Stimulated activated CD8-positive, alpha-beta memory T cell treated with anti-CD3 and anti-CD28 coated beads, Interleukin-4, amount 100 ng/mL, for 4 hours (primary cell): ENCODE measurements around the gene ZNF134.

Source experiments
- DNase-seq, 2 donors: peaks; one replicate each; pipeline ENCODE4 v3.0.0-alpha.2; 2020; ENCODE audit warnings: low read depth in 2 of 2, low spot score in 1 of 2

Gene ZNF134

DNA sequence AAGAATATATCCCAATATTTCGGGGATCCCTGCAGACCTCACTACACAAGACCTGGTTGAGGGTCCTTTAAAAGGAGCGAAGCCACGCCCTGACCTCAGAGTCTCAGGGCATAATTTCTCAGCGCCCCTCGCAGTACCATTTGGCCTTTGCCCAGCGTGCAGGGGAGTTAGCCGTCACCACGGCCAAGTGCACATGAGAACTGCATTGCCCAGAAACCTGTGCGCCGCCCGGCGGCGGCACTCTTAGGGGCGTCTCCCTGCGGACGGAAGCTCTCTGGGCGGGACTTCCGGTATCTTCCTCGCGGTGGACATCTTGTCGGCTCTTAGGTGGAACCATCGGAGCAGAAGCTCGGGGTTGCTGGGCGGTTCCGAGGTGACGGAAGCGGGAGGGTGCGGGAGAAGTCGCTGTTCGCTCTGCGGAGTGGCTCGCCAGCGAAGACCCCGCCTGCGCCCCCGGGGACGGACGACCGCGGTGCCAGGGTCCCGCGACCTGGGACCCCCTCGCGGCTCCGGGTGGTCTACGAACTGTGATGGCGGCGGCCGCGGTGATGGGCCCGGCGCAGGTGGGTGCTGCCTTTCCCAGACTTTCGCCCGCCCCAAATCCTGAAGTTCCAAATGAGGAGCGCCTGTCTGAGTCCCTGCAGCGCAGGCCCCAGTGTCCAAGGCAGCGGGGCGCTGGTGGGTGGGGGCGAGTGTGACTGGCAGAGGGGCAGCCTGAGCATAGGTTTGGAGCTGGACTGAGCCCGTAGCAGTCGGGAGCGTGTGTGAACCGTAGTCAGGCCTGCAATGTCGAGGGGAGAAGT, at the start of gene ZNF134:
TSS of gene ZNF134 (plus strand) at position 302 of the 803 bp plus-strand sequence. CDS start 5,227 bp downstream, outside the sequence.
- peak; percentile 77 to 79 for DNase-seq

DNA sequence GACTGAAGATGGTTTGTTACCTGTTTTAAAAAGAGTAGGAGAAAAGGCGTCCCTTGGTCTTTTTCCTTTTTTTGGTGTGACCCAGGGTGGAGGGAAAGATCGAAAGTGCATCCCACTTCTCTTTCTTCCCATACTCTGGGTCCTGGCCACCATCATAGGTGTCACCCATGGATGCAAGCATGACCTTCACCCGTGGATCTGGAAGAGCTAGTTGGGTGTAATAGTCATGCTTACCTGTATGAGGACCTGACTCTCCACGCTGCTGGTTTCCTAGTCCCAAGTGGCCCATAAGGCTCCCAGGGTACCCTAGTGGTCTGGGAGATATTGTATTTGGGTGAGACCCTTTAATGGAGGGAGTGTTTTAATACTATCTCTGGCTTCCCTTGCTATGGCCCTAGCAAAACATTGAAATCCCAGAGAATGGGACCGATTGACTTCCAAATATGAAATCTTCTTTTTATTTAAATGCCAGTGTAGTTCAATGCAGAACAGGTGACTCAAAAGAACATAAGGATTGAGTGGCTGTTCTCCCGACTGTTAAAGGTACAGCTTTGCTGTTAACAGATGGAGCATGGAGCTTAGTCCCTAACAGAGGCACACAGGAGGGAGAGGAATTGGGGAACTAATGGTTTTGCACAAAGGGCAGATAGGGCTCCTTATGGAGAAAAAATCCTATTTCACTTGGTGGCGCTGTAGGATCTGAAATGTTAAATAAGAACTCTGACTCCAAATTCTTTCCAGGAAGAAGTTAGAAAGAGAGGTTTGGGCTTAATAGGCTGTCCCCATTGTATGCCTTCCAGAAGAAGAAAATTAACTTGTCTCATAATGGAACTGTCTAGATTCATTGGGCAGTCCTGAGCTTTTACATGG, 47.4 kb upstream of the ZNF134 start:
- DNase-seq: no peak

DNA sequence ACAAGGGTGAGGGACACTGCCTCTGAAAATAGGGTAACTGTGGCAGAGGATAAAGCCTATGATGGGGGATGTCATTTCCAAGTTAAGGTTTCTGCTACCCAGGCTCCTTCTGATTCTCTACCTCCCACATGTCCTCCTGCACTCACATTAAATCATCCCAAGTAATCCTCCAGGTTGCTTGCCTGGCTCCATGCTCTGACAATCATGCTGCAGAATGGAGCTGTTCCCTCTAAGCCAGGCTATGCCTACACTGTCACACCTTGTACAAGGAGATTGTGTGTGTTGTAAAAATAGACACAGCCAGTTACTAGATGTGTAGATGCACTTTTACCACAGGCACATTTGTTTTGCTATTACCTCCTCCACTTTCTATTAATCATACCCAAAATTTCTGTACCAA, 43.3 kb upstream of the ZNF134 start:
- no peak for DNase-seq

DNA sequence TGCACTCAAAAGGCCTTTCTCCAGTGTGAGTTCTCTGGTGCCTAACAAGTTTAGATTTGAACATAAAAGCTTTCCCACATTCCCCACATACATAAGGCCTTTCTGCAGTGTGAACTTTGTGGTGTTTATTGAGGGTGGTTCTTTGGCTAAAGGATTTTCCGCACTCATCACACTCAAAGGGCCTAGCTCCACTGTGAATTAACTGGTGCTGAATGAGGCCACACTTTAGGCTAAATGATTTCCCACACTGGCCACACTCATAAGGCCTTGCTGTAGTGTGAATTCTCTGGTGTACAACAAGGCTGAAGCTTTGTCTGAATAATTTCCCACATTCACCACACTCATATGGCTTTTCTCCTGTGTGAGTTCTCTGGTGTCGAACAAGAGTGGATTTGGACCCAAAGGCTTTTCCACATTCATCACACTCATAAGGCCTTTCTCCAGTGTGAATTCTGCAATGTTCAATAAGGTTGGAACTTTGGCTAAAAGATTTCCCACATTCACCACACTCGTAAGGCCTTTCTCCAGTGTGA, 41.6 kb upstream of the ZNF134 start:
- no peak for DNase-seq

DNA sequence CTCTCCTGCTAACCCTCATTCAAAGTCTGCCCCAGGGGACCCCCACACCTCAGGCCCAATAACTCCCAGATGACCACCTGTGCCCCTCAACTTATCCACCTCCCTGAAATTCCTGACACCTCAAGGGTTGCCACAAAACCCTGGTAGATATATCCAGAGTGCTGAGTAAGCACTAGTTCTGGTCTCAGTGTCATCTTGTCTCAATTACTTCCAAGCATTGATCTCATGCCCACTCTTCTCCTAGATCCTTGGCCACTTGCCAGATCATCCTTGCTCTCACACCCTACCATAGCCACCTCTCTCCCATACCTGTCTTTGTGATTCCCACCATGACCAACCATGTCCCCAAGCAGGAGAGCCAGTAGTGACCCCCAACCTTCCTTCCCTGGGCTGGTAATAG, 37.4 kb upstream of the ZNF134 start:
- DNase-seq: no peak

DNA sequence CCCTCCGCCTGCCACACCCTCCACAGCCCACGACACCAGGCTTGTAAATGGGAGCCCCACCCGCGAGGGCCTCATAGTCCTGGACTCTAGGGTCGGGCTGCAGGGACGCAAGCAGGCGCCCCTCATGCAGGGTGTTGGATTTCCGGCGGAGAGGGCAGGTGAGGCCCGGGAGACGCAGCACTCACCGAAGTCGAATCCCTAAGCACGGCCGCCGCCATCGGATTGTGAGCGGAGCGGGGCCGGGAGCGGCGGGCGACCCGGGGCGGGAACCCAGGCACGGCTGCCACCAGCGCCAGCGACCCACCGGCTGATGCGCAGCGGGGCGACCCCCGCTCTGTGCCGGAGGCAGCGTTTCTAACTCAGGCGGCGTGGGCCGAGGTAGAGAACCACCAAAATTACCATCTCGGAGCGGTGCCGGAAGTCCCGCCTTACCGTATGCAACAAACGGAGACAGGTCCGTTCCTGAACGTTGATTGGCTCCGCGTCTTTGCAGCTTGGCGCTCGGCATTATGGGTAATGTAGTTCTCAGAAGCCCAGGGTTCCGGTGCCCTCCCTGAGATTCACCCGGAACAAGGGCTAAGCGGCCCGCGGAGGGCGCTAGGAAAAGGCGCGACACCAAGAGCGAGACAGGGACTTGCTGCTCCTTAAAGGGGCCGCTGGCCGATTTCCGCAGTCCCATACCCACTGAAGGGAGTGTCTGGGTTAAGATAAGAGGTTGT, 35.4 kb upstream of the ZNF134 start, which contains the start of gene ZNF416:
TSS of gene ZNF416 (minus strand) at position 425 of the 719 bp plus-strand sequence. CDS start at position 218, 207 bp downstream.
- DNase-seq: peak; percentile 84 to 92

DNA sequence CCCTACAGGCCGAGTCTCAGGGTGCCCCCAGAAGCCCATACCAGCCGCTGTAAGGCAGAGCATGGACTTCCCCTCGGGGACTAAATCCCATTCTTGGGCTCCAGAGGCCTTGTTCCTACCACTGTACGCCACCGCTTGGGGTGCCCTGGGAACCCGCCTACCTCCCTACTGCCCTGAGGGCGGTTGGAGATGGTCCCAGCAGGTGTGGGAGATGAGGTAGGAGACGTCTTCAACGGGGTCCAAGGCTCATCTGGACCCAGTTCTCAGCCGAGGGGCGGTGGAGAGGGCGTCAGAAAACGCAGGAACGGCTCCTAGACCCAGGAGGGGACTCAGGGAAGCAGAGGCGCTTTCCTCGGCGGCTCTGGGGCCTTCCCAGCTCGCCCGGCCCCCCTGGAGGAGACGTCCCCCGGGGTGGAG, 30.9 kb upstream of the ZNF134 start:
- no peak for DNase-seq

DNA sequence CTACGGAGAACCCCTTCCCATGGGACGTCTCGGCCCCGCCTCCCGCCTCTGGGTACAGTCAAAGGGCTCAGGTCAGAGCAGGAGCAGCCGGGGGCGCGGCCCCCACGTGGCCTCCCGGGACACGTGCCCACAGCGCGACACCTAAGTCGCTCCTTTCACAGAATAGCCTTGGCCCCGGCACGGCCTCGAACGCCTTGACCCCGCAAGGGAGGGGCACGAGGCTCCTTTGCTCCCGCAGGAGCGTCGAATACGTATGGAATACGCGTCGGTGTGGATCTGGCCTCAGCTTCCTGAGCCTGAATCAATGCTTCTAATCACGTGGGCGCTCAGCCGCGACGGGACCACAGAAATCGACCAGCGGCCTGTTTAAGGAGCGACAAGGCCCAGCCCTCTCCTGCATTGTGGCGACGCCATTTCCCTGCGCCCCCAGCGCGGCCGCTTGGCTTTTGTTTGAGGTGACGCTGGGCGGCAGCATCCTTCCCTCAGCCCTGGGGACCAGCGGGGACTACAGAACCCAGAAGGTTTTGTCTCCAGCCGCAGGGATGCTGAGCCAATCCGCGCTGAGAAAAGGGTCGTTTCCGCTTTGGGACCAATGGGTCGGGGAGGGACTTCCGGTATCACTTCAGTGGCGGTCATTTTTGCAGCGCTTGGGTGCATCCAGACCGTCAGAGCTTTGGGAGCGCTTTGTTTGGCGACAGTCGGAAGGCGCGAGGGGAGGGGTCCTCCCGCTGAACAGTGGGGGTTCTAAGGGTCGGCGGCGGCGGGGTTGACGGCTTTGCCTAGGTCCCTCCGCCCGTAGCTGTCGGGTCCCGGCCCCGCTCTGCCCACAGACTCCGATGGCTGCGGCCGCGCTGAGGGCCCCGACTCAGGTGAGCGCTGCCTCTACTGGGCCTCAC, 30.3 kb upstream of the ZNF134 start, which contains the start of gene ZIK1:
TSS of gene ZIK1 (plus strand) at position 625 of the 896 bp plus-strand sequence. CDS start at position 837, 212 bp downstream.
- DNase-seq: peak; percentile 65 to 76

DNA sequence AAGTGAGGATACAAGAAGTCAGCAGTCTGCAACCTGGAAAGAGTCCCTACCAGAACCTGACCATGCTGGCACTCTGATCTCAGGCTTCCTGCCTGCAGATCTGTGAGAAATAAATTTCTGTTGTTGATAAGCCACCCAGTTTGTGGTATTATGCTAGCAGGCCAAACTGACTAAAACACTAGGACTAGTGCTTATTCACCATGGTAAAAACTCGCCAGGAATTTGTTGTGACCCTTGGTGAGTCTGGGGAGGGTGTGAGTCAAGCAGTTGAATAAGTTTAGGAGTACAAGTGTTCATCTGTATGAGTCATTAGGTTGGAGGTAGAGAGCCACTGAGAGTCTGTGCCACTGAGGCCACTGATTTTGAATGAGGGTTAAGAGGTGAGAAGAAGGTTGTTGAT, 26.5 kb upstream of the ZNF134 start:
- no peak for DNase-seq

DNA sequence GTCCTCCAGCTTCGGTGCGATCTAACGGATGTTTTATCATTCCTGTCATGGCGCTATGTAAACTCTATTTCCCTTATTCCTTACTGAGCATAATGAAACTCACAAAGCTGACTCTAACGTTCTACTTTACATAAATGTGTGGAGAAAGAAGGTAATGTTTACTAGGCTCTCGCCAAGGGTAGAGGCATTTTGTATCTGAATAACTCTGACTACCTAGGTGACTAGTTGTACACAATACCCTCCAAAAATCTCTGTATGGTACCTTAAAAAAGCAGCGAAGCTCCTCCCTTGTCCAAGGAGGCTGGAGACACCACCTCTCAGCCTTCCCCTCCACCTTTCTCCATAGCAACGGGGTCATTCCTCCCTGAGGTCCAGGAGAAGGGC, 14.7 kb upstream of the ZNF134 start:
- no peak for DNase-seq

DNA sequence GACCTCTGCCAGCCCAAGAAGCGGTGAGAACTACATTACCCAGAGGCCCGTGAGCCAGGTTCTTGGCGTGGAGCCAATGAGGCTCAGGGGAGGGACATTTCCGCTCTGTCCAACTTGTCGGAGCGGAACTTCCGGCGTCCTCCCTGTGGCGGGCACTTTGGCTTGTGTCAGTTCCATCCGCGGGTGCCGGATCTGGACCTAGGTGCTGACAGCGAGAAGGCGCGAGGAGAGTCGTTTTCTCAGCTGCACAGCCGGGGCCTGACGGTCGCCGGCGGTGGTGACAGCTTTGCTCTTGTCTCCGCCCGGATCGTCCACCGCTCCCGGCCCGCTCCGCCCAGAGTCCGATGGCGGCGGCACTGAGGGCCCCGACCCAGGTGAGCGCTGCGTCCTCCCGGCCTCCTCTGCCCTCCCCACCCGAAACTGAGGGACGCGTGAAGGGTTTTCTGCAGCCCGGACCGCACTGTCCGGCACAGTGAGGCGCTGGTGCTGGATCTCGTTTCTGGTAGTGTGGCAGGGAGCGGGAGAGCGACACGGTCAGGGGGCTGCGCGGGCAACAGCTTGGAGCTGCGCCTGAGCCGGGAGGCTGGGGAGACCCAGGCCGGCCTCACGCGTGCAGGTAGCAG, 14.2 kb upstream of the ZNF134 start, which contains the start of gene ZNF530:
TSS of gene ZNF530 (plus strand) at position 125 of the 623 bp plus-strand sequence. CDS start 4,461 bp downstream, outside the sequence.
- DNase-seq: peak; percentile 68 to 71

DNA sequence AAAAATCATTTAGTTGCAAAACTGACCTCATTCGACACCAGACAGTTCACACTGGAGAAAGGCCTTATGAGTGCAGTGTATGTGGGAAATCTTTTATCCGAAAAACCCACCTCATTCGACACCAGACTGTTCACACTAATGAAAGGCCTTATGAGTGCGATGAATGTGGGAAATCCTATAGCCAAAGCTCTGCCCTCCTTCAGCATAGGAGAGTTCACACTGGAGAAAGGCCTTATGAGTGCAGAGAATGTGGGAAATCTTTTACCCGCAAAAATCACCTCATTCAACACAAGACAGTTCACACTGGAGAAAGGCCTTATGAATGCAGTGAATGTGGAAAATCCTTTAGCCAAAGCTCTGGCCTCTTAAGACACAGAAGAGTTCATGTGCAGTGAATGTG, 7.1 kb upstream of the ZNF134 start:
- DNase-seq: no peak

DNA sequence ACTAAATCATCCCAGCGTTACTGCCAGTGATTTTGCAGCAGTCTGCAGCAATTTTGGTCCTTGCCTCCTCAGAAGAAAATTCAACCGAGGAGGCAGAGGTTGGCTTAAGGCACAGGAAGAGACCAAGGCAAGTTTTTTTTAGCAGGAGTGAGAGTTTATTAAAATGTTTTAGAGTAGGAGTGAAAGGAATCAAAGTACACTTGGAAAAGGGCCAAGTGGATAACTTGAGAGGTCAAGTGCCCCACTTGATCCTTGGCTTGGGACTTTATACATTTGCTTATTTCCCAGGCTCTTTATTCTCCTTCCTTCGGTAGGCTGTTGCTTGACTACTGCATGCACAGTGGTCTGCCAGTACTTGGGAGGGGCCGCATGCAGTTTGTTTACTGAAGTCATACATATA, 2.9 kb upstream of the ZNF134 start:
- DNase-seq: no peak

DNA sequence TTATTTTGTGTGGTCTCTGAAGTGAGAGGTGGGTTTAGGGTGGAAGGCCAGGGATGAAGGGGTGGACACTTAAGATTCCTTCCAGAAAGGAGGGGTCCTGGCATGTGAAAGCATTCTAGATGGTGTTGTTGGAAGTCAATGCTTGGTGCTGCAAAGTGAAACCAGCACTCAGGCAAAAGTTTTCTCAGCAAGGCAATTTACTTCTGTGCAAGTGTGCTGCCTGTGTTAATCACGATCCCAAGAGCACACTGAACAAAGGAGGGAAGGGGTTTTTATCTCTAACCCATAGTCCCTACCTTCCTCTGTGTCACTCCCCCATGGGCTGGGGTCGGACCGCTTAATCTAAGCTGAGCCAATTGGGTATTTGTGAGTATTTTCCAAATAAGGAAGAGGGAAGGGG, 1.3 kb downstream of the ZNF134 start:
- no peak for DNase-seq

DNA sequence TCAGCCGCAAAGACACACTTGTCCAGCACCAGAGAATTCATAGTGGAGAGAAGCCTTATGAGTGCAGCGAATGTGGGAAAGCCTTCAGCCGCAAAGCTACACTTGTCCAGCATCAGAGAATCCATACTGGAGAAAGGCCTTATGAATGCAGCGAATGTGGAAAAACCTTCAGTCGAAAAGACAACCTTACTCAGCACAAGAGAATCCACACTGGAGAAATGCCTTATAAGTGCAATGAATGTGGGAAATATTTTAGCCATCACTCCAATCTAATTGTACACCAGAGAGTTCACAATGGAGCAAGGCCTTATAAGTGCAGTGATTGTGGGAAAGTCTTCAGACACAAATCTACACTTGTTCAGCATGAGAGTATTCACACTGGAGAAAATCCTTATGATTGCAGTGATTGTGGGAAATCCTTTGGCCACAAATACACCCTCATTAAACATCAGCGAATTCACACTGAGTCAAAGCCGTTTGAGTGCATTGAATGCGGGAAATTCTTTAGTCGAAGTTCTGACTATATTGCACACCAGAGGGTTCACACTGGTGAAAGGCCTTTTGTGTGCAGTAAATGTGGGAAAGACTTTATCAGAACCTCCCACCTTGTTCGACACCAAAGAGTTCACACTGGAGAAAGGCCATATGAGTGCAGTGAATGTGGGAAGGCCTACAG, 6.8 kb downstream of the ZNF134 start:
- DNase-seq: no peak

DNA sequence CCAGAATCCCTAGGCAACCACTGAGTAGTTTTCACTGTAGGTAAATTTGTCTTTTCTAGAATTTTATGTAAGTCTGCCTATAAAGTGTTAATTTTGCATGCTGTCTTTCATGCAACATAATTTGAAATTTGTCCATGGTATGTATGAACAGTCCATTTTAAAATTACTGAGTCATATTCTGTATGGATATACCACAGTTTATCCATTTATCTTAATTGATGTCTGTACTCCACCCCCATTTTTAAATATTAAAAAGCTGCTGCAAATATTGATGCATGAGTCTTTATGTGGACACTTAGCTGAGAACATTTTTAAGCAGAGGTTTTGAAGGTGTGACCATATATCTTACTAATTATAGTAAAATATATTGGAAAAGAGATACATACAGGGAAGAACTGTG, 9.0 kb downstream of the ZNF134 start:
- DNase-seq: no peak

DNA sequence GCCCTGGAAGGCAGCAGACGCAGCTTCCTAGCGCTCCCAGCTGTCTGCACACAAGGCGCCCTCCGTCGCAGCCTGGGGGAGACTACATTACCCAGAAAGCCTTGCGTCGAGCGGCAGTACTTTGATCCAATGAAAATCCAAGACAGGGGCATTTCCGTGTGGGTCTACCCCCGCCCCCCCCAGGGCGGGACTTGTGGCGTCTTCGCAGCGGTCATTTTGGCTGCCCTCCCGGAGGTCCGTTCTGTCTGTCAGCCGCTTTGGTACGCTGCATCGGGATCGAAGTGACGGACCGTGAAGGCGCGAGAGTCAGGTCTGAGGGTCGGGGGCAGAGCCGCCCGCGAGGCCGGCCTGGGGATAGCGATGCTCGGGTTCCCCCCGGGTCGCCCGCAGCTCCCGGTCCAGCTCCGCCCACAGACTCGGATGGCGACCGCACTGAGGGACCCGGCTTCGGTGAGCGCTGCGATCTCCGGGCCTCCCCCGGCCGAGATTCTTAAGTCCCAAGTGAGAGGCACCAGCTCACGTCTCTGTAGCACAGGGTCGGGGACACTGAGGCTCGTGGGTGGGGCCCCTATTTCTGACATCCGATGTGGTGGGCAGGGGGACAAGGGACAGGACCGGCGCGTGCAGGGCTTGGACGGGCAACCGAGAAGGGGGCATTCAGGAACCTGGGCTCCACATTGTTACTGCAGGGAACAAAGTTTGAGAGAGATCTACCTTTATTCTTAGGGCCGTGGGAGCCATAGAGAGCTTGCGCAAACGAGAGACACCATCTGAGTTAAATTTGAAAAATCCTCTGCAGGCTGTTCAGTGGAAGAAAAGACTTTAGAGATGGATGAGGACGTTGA, 19.2 kb downstream of the ZNF134 start, which contains the start of gene ZNF211:
TSS of gene ZNF211 (plus strand) at position 182 of the 845 bp plus-strand sequence. CDS start at position 361, 179 bp downstream.
- peak; percentile 61 to 82 for DNase-seq

DNA sequence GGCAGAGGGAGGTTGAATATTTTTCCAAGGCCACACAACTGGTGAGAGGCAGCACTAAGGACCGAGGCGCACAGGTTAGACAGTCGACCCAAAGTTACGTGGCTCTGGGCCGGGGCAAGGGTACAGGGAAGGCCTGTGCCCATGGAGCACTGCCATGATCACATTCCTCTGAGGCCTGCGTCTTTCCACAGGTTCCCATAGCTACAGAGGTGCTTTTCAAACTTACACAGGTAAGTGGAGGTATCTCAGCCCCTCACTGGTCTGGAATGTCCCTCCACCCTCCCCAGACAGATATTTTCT, 19.7 kb downstream of the ZNF134 start:
- DNase-seq: no peak
